HepG2 (cell line): ENCODE data around the gene SLC25A28. TPM values are rescaled to one million over a fixed set of nuclear protein-coding genes. Genes with fewer than 3 reads are reported as not detected.

Source experiments
- AKAP8 ChIP-seq: sonication (generic); formaldehyde crosslinking; IDR thresholded peaks from 2 replicates; pipeline ENCODE4 v1.5.1; 2020; ENCODE audit warnings: mild to moderate bottlenecking, missing genetic modification reagents
- DMAP1 ChIP-seq: IDR thresholded peaks from 2 replicates; pipeline ENCODE4 v1.6.1; 2016
- NFYC ChIP-seq: IDR thresholded peaks from 2 replicates; pipeline ENCODE4 v1.6.1; 2016; ENCODE audit warnings: missing genetic modification reagents, missing compliant biosample characterization
- PITX1 ChIP-seq: sonication (generic); formaldehyde crosslinking; IDR thresholded peaks from 2 replicates; pipeline ENCODE4 v1.5.1; 2020; ENCODE audit warnings: mild to moderate bottlenecking, missing genetic modification reagents
- RXRB ChIP-seq: IDR thresholded peaks from 2 replicates; pipeline ENCODE4 v1.6.1; 2016; ENCODE audit warnings: borderline replicate concordance, missing genetic modification reagents, missing compliant biosample characterization
- SATB2 ChIP-seq: sonication (generic); formaldehyde crosslinking; IDR thresholded peaks from 2 replicates; pipeline ENCODE4 v1.5.0; 2020; ENCODE audit warnings: missing genetic modification reagents
- SCMH1 ChIP-seq: sonication (generic); formaldehyde crosslinking; IDR thresholded peaks from 2 replicates; pipeline ENCODE4 v1.9.0; 2021; ENCODE audit warnings: missing genetic modification reagents, mild to moderate bottlenecking, borderline replicate concordance
- SOX13 ChIP-seq, 3 experiments: fragments of 450-650 bp in 1 of 3; sonication (generic) in 1 of 3; formaldehyde crosslinking in 1 of 3; IDR thresholded peaks in 2 of 3; conservative IDR thresholded peaks in 1 of 3; 2 replicates each; pipeline versions ENCODE4 v1.5.0 to v1.6.1; 2016 to 2020; ENCODE audit warnings: antibody characterized with exemption in 1 of 3, mild to moderate bottlenecking in 1 of 3, missing compliant biosample characterization in 1 of 3, missing genetic modification reagents in 1 of 3, moderate library complexity in 1 of 3
- TCF12 ChIP-seq, 2 experiments: fragments of 450-650 bp in 1 of 2; sonication (generic) in 1 of 2; formaldehyde crosslinking in 1 of 2; IDR thresholded peaks; 2 replicates each; pipeline versions ENCODE4 v1.6.1 to v1.8.0; 2017 to 2022; ENCODE audit warnings: antibody characterized with exemption in 1 of 2, mild to moderate bottlenecking in 1 of 2, missing genetic modification reagents in 1 of 2, moderate library complexity in 1 of 2
- ZNF138 ChIP-seq: sonication (generic); formaldehyde crosslinking; IDR thresholded peaks from 2 replicates; pipeline ENCODE4 v1.5.0; 2020; ENCODE audit warnings: mild to moderate bottlenecking, low read depth, missing genetic modification reagents
- ZNF224 ChIP-seq: sonication (generic); formaldehyde crosslinking; IDR thresholded peaks from 2 replicates; pipeline ENCODE4 v1.5.0; 2020; ENCODE audit warnings: mild to moderate bottlenecking, missing genetic modification reagents
- ZNF446 ChIP-seq: sonication (generic); formaldehyde crosslinking; IDR thresholded peaks from 2 replicates; pipeline ENCODE4 v1.5.0; 2020; ENCODE audit warnings: mild to moderate bottlenecking, missing genetic modification reagents
- ZNF670 ChIP-seq: sonication (generic); formaldehyde crosslinking; IDR thresholded peaks from 2 replicates; pipeline ENCODE4 v1.8.0; 2022; ENCODE audit warnings: mild to moderate bottlenecking, missing genetic modification reagents, borderline replicate concordance
- ZZZ3 ChIP-seq: sonication (generic); formaldehyde crosslinking; IDR thresholded peaks from 2 replicates; pipeline ENCODE4 v1.4.0; 2020; ENCODE audit warnings: missing genetic modification reagents, mild to moderate bottlenecking, borderline replicate concordance
- polyA plus RNA-seq, 8 experiments: library from polyadenylated mRNA; depleted of rRNA in 3 of 8; stranded (reverse) in 7 of 8; unstranded in 1 of 8; fragments of >200 nt; fragmentation: Illumina TruSeq in 4 of 8; extraction: Trizol in 4 of 8; gene quantifications; 2 replicates each; pipeline versions ENCODE4 v1.2.1 to v1.2.3, GENCODE V29; 2011 to 2016; ENCODE audit warnings: low read depth in 4 of 8, missing spikeins in 1 of 8, mixed read lengths in 1 of 8; ENCODE audit not compliant: insufficient read depth in 1 of 8
- total RNA-seq, 5 experiments: library from RNA; depleted of rRNA; stranded (reverse); fragments of >200 nt; fragmentation: Illumina TruSeq; extraction: Trizol; gene quantifications; 2 replicates each; pipeline ENCODE4 v1.2.3, GENCODE V29; 2016; ENCODE audit warnings: low read depth in 1 of 5
- TF ChIP-seq, protein P1 (sequence below): IDR thresholded peaks from 2 replicates; pipeline ENCODE4 v1.6.1; 2016; ENCODE audit warnings: low read depth
- TF ChIP-seq, protein P2 (sequence below): sonication (generic); formaldehyde crosslinking; IDR thresholded peaks from 2 replicates; pipeline ENCODE4 v1.4.0; 2020; ENCODE audit warnings: mild to moderate bottlenecking, missing genetic modification reagents
- TF ChIP-seq, protein P3 (sequence below): sonication (generic); formaldehyde crosslinking; IDR thresholded peaks from 2 replicates; pipeline ENCODE4 v1.5.0; 2020; ENCODE audit warnings: missing genetic modification reagents, mild to moderate bottlenecking, borderline replicate concordance
- TF ChIP-seq, protein P4 (sequence below): sonication (generic); formaldehyde crosslinking; IDR thresholded peaks from 2 replicates; pipeline ENCODE4 v1.4.0; 2020; ENCODE audit warnings: mild to moderate bottlenecking, low read depth, missing genetic modification reagents
- TF ChIP-seq, protein P5 (sequence below): sonication (generic); formaldehyde crosslinking; IDR thresholded peaks from 2 replicates; pipeline ENCODE4 v1.5.1; 2020; ENCODE audit warnings: missing genetic modification reagents, mild to moderate bottlenecking, borderline replicate concordance
- TF ChIP-seq, protein P6 (sequence below): sonication (generic); formaldehyde crosslinking; IDR thresholded peaks from 2 replicates; pipeline ENCODE4 v1.8.0; 2022; ENCODE audit warnings: missing genetic modification reagents, low read depth, mild to moderate bottlenecking, borderline replicate concordance
- TF ChIP-seq, protein P7 (sequence below): sonication (generic); formaldehyde crosslinking; IDR thresholded peaks from 2 replicates; pipeline ENCODE4 v1.5.0; 2020; ENCODE audit warnings: missing genetic modification reagents

SLC25A28 gene
- total and polyA plus RNA-seq, 2 of the 13 experiments (the other 11 are each of a cell fraction or from before 2014, with no cell fraction given) = 15.2 to 41.0 TPM

DNA sequence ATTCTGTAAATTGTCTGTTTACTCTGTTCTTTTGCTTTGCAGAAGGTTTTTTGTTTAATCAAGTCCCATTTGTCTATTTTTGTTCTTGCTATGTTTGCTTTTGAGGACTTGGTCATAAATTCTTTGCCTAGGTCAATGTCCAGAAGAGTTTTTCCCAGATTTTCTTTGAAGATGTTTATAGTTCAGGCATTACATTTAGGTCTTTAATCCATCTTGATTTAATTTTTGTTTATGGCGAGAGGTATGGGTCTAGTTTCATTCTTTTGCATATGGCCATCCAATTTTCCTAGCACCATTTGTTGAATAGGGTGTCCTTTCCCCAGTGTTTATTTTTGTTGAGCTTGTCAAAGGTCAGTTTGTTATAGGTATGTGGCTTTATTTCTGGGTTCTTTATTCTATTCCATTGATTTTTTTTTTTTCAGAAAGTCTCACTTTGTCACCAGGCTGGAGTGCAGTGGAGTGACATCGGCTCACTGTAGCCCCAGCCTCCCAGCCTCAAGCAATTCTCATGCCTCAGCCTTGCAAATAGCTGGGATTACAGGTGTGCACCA is 27.4 kb upstream of the SLC25A28 start (continued):
- TF ChIP-seq, protein P1, sequence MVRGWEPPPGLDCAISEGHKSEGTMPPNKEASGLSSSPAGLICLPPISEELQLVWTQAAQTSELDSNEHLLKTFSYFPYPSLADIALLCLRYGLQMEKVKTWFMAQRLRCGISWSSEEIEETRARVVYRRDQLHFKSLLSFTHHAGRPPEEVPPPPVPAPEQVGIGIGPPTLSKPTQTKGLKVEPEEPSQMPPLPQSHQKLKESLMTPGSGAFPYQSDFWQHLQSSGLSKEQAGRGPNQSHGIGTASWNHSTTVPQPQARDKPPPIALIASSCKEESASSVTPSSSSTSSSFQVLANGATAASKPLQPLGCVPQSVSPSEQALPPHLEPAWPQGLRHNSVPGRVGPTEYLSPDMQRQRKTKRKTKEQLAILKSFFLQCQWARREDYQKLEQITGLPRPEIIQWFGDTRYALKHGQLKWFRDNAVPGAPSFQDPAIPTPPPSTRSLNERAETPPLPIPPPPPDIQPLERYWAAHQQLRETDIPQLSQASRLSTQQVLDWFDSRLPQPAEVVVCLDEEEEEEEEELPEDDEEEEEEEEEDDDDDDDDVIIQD (CRISPR knock-in tag) = no peak; the same call in 1 of the 2 replicates
- TF ChIP-seq, protein P2, sequence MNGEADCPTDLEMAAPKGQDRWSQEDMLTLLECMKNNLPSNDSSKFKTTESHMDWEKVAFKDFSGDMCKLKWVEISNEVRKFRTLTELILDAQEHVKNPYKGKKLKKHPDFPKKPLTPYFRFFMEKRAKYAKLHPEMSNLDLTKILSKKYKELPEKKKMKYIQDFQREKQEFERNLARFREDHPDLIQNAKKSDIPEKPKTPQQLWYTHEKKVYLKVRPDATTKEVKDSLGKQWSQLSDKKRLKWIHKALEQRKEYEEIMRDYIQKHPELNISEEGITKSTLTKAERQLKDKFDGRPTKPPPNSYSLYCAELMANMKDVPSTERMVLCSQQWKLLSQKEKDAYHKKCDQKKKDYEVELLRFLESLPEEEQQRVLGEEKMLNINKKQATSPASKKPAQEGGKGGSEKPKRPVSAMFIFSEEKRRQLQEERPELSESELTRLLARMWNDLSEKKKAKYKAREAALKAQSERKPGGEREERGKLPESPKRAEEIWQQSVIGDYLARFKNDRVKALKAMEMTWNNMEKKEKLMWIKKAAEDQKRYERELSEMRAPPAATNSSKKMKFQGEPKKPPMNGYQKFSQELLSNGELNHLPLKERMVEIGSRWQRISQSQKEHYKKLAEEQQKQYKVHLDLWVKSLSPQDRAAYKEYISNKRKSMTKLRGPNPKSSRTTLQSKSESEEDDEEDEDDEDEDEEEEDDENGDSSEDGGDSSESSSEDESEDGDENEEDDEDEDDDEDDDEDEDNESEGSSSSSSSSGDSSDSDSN (CRISPR knock-in tag) = no peak
- TF ChIP-seq ZNF138 (CRISPR knock-in tag) = no peak
- no peak for TF ChIP-seq ZNF446 (CRISPR knock-in tag)
- TF ChIP-seq PITX1 (CRISPR knock-in tag) = no peak
- TF ChIP-seq SOX13 (IDR thresholded peaks at IDR 0.05) = no peak
- peak in 1 of 2 experiments; percentile 61; a peak in 1 of 4 replicates for TF ChIP-seq SOX13 (CRISPR knock-in tag; conservative IDR thresholded peaks at IDR 0.05 in 1 of 2, IDR thresholded peaks at IDR 0.05 in 1 of 2)
- 0 out of 2 replicates have a peak, but pooled peaks have one; percentile 46 for TF ChIP-seq ZNF670
- TF ChIP-seq, protein P3, sequence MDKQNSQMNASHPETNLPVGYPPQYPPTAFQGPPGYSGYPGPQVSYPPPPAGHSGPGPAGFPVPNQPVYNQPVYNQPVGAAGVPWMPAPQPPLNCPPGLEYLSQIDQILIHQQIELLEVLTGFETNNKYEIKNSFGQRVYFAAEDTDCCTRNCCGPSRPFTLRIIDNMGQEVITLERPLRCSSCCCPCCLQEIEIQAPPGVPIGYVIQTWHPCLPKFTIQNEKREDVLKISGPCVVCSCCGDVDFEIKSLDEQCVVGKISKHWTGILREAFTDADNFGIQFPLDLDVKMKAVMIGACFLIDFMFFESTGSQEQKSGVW (CRISPR knock-in tag) = no peak
- no peak for TF ChIP-seq SCMH1 (CRISPR knock-in tag)
- no peak for TF ChIP-seq TCF12 (IDR thresholded peaks at IDR 0.05)
- no peak for TF ChIP-seq TCF12 (CRISPR knock-in tag; IDR thresholded peaks at IDR 0.05)
- TF ChIP-seq ZNF224 (CRISPR knock-in tag) = no peak
- no peak for TF ChIP-seq RXRB (CRISPR knock-in tag)
- TF ChIP-seq ZZZ3 (CRISPR knock-in tag) = no peak
- TF ChIP-seq NFYC (CRISPR knock-in tag) = no peak
- TF ChIP-seq, protein P4, sequence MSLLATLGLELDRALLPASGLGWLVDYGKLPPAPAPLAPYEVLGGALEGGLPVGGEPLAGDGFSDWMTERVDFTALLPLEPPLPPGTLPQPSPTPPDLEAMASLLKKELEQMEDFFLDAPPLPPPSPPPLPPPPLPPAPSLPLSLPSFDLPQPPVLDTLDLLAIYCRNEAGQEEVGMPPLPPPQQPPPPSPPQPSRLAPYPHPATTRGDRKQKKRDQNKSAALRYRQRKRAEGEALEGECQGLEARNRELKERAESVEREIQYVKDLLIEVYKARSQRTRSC = no peak
- no peak for TF ChIP-seq AKAP8
- TF ChIP-seq, protein P5, sequence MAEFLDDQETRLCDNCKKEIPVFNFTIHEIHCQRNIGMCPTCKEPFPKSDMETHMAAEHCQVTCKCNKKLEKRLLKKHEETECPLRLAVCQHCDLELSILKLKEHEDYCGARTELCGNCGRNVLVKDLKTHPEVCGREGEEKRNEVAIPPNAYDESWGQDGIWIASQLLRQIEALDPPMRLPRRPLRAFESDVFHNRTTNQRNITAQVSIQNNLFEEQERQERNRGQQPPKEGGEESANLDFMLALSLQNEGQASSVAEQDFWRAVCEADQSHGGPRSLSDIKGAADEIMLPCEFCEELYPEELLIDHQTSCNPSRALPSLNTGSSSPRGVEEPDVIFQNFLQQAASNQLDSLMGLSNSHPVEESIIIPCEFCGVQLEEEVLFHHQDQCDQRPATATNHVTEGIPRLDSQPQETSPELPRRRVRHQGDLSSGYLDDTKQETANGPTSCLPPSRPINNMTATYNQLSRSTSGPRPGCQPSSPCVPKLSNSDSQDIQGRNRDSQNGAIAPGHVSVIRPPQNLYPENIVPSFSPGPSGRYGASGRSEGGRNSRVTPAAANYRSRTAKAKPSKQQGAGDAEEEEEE = no peak
- TF ChIP-seq, protein P6, sequence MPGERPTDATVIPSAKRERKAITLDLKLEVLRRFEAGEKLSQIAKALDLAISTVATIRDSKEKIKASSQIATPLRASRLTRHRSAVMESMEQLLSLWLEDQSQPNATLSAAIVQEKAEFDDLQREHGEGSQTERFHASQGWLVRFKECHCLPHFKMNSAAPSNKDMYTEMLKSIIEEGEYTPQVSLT (CRISPR knock-in tag) = no peak
- TF ChIP-seq DMAP1 (CRISPR knock-in tag) = no peak
- TF ChIP-seq, protein P7, sequence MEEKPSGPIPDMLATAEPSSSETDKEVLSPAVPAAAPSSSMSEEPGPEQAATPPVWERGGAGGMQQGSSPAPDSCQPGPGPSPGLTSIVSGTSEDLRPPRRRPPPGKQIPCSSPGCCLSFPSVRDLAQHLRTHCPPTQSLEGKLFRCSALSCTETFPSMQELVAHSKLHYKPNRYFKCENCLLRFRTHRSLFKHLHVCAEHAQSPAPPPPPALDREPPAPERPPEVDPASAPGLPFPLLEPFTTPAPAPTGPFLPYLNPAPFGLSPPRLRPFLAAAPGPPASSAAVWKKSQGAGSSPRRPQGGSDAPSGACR (CRISPR knock-in tag) = no peak
- TF ChIP-seq SATB2 (CRISPR knock-in tag) = no peak
